Measurements from ENCODE around the gene NANP.

DNA sequence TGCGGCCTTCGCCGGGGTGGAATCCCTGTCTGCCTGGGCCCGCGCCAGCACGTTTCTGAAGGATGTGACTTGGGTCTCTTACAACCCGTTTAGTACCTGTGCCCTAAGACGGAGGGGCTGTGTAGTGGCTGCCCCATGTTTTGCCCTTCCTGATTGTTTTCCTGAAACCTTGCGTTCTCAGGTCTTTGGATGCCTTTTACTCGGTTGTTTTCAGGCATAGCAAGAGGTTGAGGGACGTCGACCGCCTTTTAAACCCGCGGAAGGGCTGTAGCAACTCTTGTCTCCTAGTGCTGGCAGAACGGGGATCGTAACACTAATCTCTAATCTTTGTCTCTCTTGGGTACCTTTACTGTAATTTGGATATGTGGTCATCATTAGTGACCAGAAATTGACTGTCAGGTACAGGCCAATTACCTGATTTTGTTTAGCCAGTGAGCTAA lies 706 bp upstream of the NANP start:
- no peak for TF ChIP-seq CHD4 (IDR thresholded peaks at IDR 0.05; ENCODE audit: borderline replicate concordance)
- TF ChIP-seq MYC (IDR thresholded peaks at IDR 0.05; ENCODE audit: borderline replicate concordance, low read length), result no peak; the same call in 1 of the 2 replicates
- no peak for TF ChIP-seq POLR2A (IDR thresholded peaks at IDR 0.05; ENCODE audit: low read length)
